Measurements from ENCODE around the gene TBC1D4. TPM values are rescaled to one million over a fixed set of nuclear protein-coding genes. Genes with fewer than 3 reads are reported as not detected.
A peak's percentile ranks its signal among the peaks of the same experiment; 100 is the strongest.

Gene TBC1D4
- total and polyA plus RNA-seq, 9 of the 15 experiments (the other 6 are each of a cell fraction or from before 2014, with no cell fraction given) = 2.8 to 12.3 (median 7.0) TPM

- Histone ChIP-seq H3K9me3 (replicated peaks; ENCODE audit: control insufficient read depth, insufficient read depth, low read depth, low read length) (no peaks in the 10 kb centered on the region), H3K4me1 (replicated peaks in 1 of 2; ENCODE audit: control insufficient read depth in 2 of 2, insufficient read depth in 2 of 2, low read length in 2 of 2) (no peaks in the 10 kb centered on the region; a peak in 2 of 5 replicates), H2AFZ (ENCODE audit: low read depth, low read length) (no peak overlapping the region), H3K27ac (ENCODE audit: extremely low read depth, low read depth, low read length) (no peak overlapping the region), H3K9me1 (ENCODE audit: control insufficient read depth, insufficient read depth, low read length) (no peaks in the 10 kb centered on the region), H3K4me2 (ENCODE audit: insufficient read depth, low read length) (peak overlapping the region; percentile 32), H3K4me3 (no peak overlapping the region), H3K79me2 (ENCODE audit: control insufficient read depth, insufficient read depth, low read length) (no peaks in the 10 kb centered on the region), H3K36me3 (ENCODE audit: control insufficient read depth, insufficient read depth, low read length) (no peaks in the 10 kb centered on the region), H4K20me1 (replicated peaks; ENCODE audit: control insufficient read depth, insufficient read depth, low read length) (no peaks in the 10 kb centered on the region), H3K27me3 (ENCODE audit: control insufficient read depth in 2 of 2, insufficient read depth in 2 of 2, low read length in 2 of 2) (no peaks in the 10 kb centered on the region), H3K9ac (ENCODE audit: insufficient read depth in 1 of 2, low read depth in 2 of 2, low read length in 2 of 2) (no peak overlapping the region)
- in situ Hi-C loops (cut with MboI) = no loop called here
- 0% methylated on average over 1 of the region's 1 CpG for WGBS (ENCODE audit: insufficient coverage, low coverage, missing lambda C conversion rate)
- intact Hi-C loops (cut with micrococcal nuclease) = no loop called here
- FAIRE-seq (no peak), ATAC-seq (no peak), DNase-seq (ENCODE audit: extremely low read depth in 1 of 4, low spot score in 3 of 4) (no peak)
- no TSS peak for BruUV-seq (replicated peaks)
- ChIA-PET POLR2A (no interaction called here), CTCF (ENCODE audit: low intra/inter-chr PET ratio) (no interaction called here)
- no peak for TF ChIP-seq ZBED1 (IDR thresholded peaks at IDR 0.05)
- TF ChIP-seq TEAD1 (CRISPR knock-in tag; IDR thresholded peaks at IDR 0.05) = no peak
- TF ChIP-seq ZNF699 (CRISPR knock-in tag; IDR thresholded peaks at IDR 0.05; ENCODE audit: insufficient replicate concordance) = no peak
- TF ChIP-seq ZNF740 (CRISPR knock-in tag; IDR thresholded peaks at IDR 0.05) = no peak
- TF ChIP-seq ZNF740 (tag; IDR thresholded peaks at IDR 0.05) = no peak
- no peak for TF ChIP-seq RBM17 (IDR thresholded peaks at IDR 0.05; ENCODE audit: borderline replicate concordance, low read depth, low read length)
- no peak for TF ChIP-seq ZNF316 (IDR thresholded peaks at IDR 0.05)
- no peak for TF ChIP-seq SP1 (CRISPR knock-in tag; IDR thresholded peaks at IDR 0.05)
- TF ChIP-seq CREB3 (tag; conservative IDR thresholded peaks at IDR 0.05; ENCODE audit: low read depth) = no peak
- TF ChIP-seq RERE (CRISPR knock-in tag; IDR thresholded peaks at IDR 0.05; ENCODE audit: borderline replicate concordance) = no peak
- no peak for TF ChIP-seq NELFE (IDR thresholded peaks at IDR 0.05; ENCODE audit: insufficient read depth, insufficient read length)
- no peak for TF ChIP-seq ZNF212 (CRISPR knock-in tag; IDR thresholded peaks at IDR 0.05)
- no peak for TF ChIP-seq GMEB1 (CRISPR knock-in tag; IDR thresholded peaks at IDR 0.05)
- TF ChIP-seq ZBTB1 (CRISPR knock-in tag; IDR thresholded peaks at IDR 0.05; ENCODE audit: borderline replicate concordance, low read depth) = no peak
- no peak for TF ChIP-seq ZNF79 (CRISPR knock-in tag; IDR thresholded peaks at IDR 0.05; ENCODE audit: low read depth)
Observed at GRCh38 chr13:75385708-75386083, 96.3 kb downstream of the TBC1D4 start.

Measured in K562 (cell line).